Neural progenitor cell (in vitro differentiated cells): ENCODE data around the gene PCNT. TPM values are rescaled to one million over a fixed set of nuclear protein-coding genes. Genes with fewer than 3 reads are reported as not detected.

Source experiments
- DNase-seq: peaks from one replicate; pipeline ENCODE4 v3.0.0-alpha.2; 2016; ENCODE audit warnings: low spot score
- H2AFZ ChIP-seq: fragments of 200-600 bp; sonication (generic); replicated peaks from 2 replicates; pipeline ENCODE4 v1.6.1; 2016; ENCODE audit warnings: antibody characterized with exemption
- H3F3A ChIP-seq: fragments of 200-600 bp; sonication (generic); 2 replicates; pipeline ENCODE4 v1.6.1; 2016; ENCODE audit warnings: antibody characterized with exemption, low read depth
- H3K27ac ChIP-seq: fragments of 200-600 bp; sonication (generic); 2 replicates; pipeline ENCODE4 v1.5.1; 2016; ENCODE audit warnings: mild to moderate bottlenecking
- H3K27me3 ChIP-seq: fragments of 200-600 bp; sonication (generic); 2 replicates; pipeline ENCODE4 v1.6.1; 2016; ENCODE audit warnings: mild to moderate bottlenecking, moderate library complexity
- H3K36me3 ChIP-seq: fragments of 200-600 bp; sonication (generic); 2 replicates; pipeline ENCODE4 v1.5.1; 2016
- H3K4me1 ChIP-seq: fragments of 200-600 bp; sonication (generic); 2 replicates; pipeline ENCODE4 v1.6.1; 2016; ENCODE audit warnings: mixed run types
- H3K4me2 ChIP-seq: fragments of 200-600 bp; sonication (generic); 2 replicates; pipeline ENCODE4 v1.6.1; 2016
- H3K4me3 ChIP-seq: fragments of 200-600 bp; sonication (generic); 2 replicates; pipeline ENCODE4 v1.5.1; 2016
- H3K79me2 ChIP-seq: fragments of 200-600 bp; sonication (generic); 2 replicates; pipeline ENCODE4 v1.6.1; 2016; ENCODE audit warnings: low read depth
- H3K9ac ChIP-seq: fragments of 200-600 bp; sonication (generic); 2 replicates; pipeline ENCODE4 v1.6.1; 2016
- H3K9me3 ChIP-seq: fragments of 200-600 bp; sonication (generic); 2 replicates; pipeline ENCODE4 v1.5.1; 2016; ENCODE audit warnings: low read depth
- H4K20me1 ChIP-seq: fragments of 200-600 bp; sonication (generic); 2 replicates; pipeline ENCODE4 v1.6.1; 2016; ENCODE audit warnings: low read depth
- H3K27ac Mint-ChIP-seq: 3 replicates; pipeline ENCODE4 v1.8.0; 2021; ENCODE audit warnings: mixed read lengths
- H3K27me3 Mint-ChIP-seq: 2 replicates; pipeline ENCODE4 v1.8.0; 2022; ENCODE audit warnings: low read depth, mild to moderate bottlenecking, inconsistent platforms, moderate library complexity, mixed read lengths; ENCODE audit not compliant: insufficient read depth
- H3K36me3 Mint-ChIP-seq: 3 replicates; pipeline ENCODE4 v1.8.0; 2021; ENCODE audit warnings: mixed read lengths
- H3K4me1 Mint-ChIP-seq: 3 replicates; pipeline ENCODE4 v1.8.0; 2021; ENCODE audit warnings: mixed read lengths
- H3K4me3 Mint-ChIP-seq: 3 replicates; pipeline ENCODE4 v1.8.0; 2021; ENCODE audit warnings: mild to moderate bottlenecking, moderate library complexity, mixed read lengths
- H3K9me3 Mint-ChIP-seq: 3 replicates; pipeline ENCODE4 v1.8.0; 2020; ENCODE audit warnings: mixed read lengths
- EZH2 ChIP-seq: fragments of 200-600 bp; sonication (generic); IDR thresholded peaks from 2 replicates; pipeline ENCODE4 v1.6.1; 2017; ENCODE audit warnings: antibody characterized with exemption, mild to moderate bottlenecking, moderate library complexity
- EZH2phosphoT487 ChIP-seq: fragments of 200-600 bp; sonication (generic); IDR thresholded peaks from 2 replicates; pipeline ENCODE4 v1.6.1; 2017; ENCODE audit warnings: antibody characterized with exemption
- total RNA-seq: library from RNA; depleted of rRNA; stranded (reverse); fragments of >200 nt; gene quantifications from 2 replicates; pipeline ENCODE4 v1.2.3, GENCODE V29; 2015; ENCODE audit warnings: low replicate concordance
- TF ChIP-seq, protein P1 (sequence below): fragments of 200-600 bp; sonication (generic); IDR thresholded peaks from 2 replicates; pipeline ENCODE4 v1.5.1; 2017; ENCODE audit warnings: antibody characterized with exemption, mild to moderate bottlenecking

The PCNT gene
- total RNA-seq, 1 donor from 2014 or later: 42.0 TPM

DNA sequence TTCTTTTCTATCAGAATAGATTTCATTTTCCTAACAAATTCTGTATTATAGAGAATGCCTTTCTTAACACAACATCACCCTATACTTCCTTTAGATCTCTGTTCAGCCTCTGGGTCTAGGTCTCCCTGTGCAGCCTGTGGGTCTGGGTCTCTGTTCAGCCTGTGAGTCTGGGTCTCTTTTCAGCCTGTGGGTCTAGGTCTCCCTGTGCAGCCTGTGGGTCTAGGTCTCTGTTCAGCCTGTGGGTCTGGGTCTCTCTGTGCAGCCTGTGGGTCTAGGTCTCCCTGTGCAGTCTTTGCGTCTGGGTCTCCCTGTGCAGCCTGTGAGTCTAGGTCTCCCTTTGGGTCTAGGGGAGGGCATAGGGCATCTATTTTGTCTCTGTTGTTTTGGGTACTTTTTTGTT, 75.2 kb downstream of the PCNT start:
- Histone ChIP-seq H3K4me1 (no peaks in the 10 kb centered on the region), H3K36me3 (no peaks in the 10 kb centered on the region), H3K9me3 (no peaks in the 10 kb centered on the region), H3K9ac (no peak overlapping the region), H3K79me2 (no peaks in the 10 kb centered on the region), H3F3A (no peaks in the 10 kb centered on the region), H3K27me3 (no peaks in the 10 kb centered on the region), H3K4me2 (no peak overlapping the region), H4K20me1 (no peaks in the 10 kb centered on the region), H3K27ac (no peak overlapping the region), H2AFZ (no peak overlapping the region), H3K4me3 (no peak overlapping the region)
- H3K27ac Mint-ChIP-seq: no peak overlapping the region
- TF ChIP-seq, protein P1, sequence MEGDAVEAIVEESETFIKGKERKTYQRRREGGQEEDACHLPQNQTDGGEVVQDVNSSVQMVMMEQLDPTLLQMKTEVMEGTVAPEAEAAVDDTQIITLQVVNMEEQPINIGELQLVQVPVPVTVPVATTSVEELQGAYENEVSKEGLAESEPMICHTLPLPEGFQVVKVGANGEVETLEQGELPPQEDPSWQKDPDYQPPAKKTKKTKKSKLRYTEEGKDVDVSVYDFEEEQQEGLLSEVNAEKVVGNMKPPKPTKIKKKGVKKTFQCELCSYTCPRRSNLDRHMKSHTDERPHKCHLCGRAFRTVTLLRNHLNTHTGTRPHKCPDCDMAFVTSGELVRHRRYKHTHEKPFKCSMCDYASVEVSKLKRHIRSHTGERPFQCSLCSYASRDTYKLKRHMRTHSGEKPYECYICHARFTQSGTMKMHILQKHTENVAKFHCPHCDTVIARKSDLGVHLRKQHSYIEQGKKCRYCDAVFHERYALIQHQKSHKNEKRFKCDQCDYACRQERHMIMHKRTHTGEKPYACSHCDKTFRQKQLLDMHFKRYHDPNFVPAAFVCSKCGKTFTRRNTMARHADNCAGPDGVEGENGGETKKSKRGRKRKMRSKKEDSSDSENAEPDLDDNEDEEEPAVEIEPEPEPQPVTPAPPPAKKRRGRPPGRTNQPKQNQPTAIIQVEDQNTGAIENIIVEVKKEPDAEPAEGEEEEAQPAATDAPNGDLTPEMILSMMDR: no peak
- H3K9me3 Mint-ChIP-seq: no peaks in the 10 kb centered on the region
- H3K4me1 Mint-ChIP-seq: peaks cover 3% of the 10 kb centered on the region
- DNase-seq: no peak
- H3K27me3 Mint-ChIP-seq: no peaks in the 10 kb centered on the region
- H3K36me3 Mint-ChIP-seq: peaks cover 31% of the 10 kb centered on the region
- no peak overlapping the region for H3K4me3 Mint-ChIP-seq

DNA sequence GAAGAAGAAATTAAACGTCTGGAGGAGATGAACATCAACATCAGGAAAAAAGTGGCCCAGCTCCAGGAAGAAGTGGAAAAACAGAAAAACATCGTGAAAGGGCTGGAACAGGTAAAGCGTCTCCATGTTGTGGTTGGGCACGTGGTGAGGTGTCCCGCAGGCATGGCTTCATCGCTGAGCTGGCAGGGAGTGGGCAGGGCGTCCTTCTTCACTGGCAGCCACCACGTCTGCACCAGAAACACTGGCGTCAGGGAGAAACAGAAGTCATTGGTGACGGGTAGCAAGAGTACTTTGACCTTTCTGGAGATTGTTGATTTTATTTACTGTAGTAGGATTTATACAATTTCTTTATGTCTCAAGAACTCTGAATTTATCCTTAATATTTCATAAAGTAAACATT, 75.7 kb downstream of the PCNT start:
- Histone ChIP-seq H4K20me1 (no peaks in the 10 kb centered on the region), H3K4me1 (no peaks in the 10 kb centered on the region), H2AFZ (no peak overlapping the region), H3K4me3 (no peak overlapping the region), H3K9me3 (no peaks in the 10 kb centered on the region), H3K27ac (no peak overlapping the region), H3K27me3 (no peaks in the 10 kb centered on the region), H3K4me2 (no peak overlapping the region), H3K79me2 (no peaks in the 10 kb centered on the region), H3F3A (no peaks in the 10 kb centered on the region), H3K36me3 (no peaks in the 10 kb centered on the region), H3K9ac (no peak overlapping the region)
- DNase-seq: no peak
- Mint-ChIP-seq H3K27me3 (no peaks in the 10 kb centered on the region), H3K4me1 (no peaks in the 10 kb centered on the region), H3K9me3 (no peaks in the 10 kb centered on the region), H3K36me3 (peaks cover 29% of the 10 kb centered on the region), H3K27ac (no peak overlapping the region), H3K4me3 (no peak overlapping the region)
- TF ChIP-seq EZH2 (no peak), EZH2phosphoT487 (no peak)
- TF ChIP-seq, protein P1: no peak

DNA sequence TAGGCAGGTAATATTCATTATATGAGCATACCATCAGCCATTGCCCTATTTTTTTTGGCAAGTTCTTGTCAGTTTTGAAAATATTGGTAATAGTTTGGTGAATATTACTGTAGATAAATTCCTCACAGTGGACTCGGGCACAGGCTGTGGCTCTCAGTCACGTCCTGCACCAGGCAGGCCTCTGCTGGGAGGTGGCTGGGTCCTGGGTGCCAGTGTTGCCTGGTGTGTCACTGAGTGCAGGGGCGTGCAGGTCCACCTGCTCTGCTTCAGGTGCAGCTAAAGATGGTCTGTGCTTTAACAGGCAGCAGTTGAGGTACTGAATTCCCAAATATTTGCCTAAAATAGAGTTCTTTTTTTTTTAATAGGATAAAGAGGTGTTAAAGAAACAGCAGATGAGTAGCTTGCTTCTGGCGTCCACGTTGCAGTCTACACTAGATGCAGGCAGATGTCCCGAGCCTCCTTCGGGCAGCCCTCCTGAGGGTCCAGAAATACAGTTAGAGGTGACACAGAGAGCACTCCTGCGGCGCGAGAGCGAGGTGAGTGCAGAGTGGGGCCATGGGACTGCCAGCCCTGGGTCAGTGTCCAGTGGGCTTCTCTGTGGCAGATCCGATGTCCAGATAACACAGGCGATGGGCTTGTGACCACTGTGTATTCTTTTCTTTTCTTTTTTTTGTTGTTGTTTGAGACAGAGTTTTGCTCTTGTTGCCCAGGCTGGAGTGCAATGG, 77.4 kb downstream of the PCNT start:
- H3K27ac Mint-ChIP-seq: no peak overlapping the region
- H3K4me1 Mint-ChIP-seq: no peaks in the 10 kb centered on the region
- TF ChIP-seq EZH2: no peak
- TF ChIP-seq, protein P1: no peak
- no peak for TF ChIP-seq EZH2phosphoT487
- no peak for DNase-seq
- H3K9ac ChIP-seq: no peak overlapping the region
- H3K27me3 ChIP-seq: no peaks in the 10 kb centered on the region
- no peak overlapping the region for H3K4me3 ChIP-seq
- H3F3A ChIP-seq: no peaks in the 10 kb centered on the region
- H3K9me3 Mint-ChIP-seq: no peaks in the 10 kb centered on the region
- no peaks in the 10 kb centered on the region for H4K20me1 ChIP-seq
- no peaks in the 10 kb centered on the region for H3K9me3 ChIP-seq
- no peak overlapping the region for H3K27ac ChIP-seq
- H3K36me3 Mint-ChIP-seq: peaks cover 27% of the 10 kb centered on the region
- no peaks in the 10 kb centered on the region for H3K4me1 ChIP-seq
- no peak overlapping the region for H3K4me3 Mint-ChIP-seq
- no peak overlapping the region for H2AFZ ChIP-seq
- no peaks in the 10 kb centered on the region for H3K36me3 ChIP-seq
- H3K27me3 Mint-ChIP-seq: no peaks in the 10 kb centered on the region
- H3K79me2 ChIP-seq: no peaks in the 10 kb centered on the region
- no peak overlapping the region for H3K4me2 ChIP-seq
